Measurements from ENCODE around the gene SPIRE1.

- no peak for TF ChIP-seq CTCF (conservative IDR thresholded peaks at IDR 0.05)
- no peak for TF ChIP-seq EZH2 (IDR thresholded peaks at IDR 0.05; ENCODE audit: low read depth)
Observed at GRCh38 chr18:12423820-12424219, 234.1 kb downstream of the SPIRE1 start.

Data from PC-9 (cell line).